PC-3 (cell line): ENCODE measurements around the gene CRY1.

Experiments used
- CTCF ChIP-seq: fragments of 300-600 bp; sonication (generic); conservative IDR thresholded peaks from 2 replicates; pipeline ENCODE4 v1.5.1; 2017; ENCODE audit warnings: antibody characterized with exemption, low read depth, mild to moderate bottlenecking, low read length
- EZH2 ChIP-seq: fragments of 300-600 bp; sonication (generic); IDR thresholded peaks from one replicate; pipeline ENCODE4 v1.6.1; 2017; ENCODE audit warnings: antibody characterized with exemption, mild to moderate bottlenecking, low read length; ENCODE audit not compliant: unreplicated experiment

DNA sequence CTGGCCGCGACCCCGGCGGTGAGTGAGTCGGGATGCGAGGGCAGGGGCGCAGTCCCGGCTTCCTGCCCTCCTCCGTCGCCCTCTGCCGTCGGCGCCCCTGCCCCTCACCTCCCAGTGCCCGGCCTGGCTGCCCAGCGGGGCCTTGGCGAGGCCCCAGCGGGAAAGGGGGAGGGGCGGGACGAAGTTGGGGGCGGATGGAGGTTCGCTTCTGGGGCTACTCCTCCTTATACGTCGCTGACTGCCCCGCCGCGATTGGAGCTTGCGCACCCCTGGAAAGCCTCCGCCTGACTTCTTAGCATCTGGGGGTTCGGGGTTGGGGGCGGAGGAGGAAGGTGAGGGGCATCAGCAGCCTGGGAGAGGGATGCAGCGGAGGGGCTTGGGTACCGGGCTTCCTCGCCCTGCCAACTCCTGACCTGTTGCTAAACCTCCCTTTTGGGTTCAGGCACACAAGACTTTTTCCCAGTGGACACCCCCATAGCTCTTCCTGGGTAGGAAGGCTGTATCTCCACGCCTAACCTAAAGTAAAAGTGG, 137.2 kb downstream of the CRY1 start:
- TF ChIP-seq EZH2 (no peak), CTCF (no peak; the same call in 1 of the 2 replicates)
